KMS-11 (cell line): ENCODE measurements around the gene TMEM247.

ENCODE experiments used
- H2AFZ ChIP-seq: fragments of 200-600 bp; sonication (generic); 2 replicates; pipeline ENCODE4 v1.6.1; 2016; ENCODE audit warnings: antibody characterized with exemption, mixed run types, low read depth
- H3K27ac ChIP-seq: fragments of 200-600 bp; sonication (generic); 2 replicates; pipeline ENCODE4 v1.6.1; 2016; ENCODE audit warnings: mild to moderate bottlenecking, mixed run types
- H3K27me3 ChIP-seq: fragments of 200-600 bp; sonication (generic); 2 replicates; pipeline ENCODE4 v1.6.1; 2017; ENCODE audit warnings: mild to moderate bottlenecking, low read depth, mixed run types, moderate library complexity; ENCODE audit not compliant: insufficient read depth
- H3K36me3 ChIP-seq: fragments of 200-600 bp; sonication (generic); 2 replicates; pipeline ENCODE4 v1.6.1; 2017; ENCODE audit warnings: mild to moderate bottlenecking, mixed run types; ENCODE audit not compliant: insufficient read depth
- H3K4me1 ChIP-seq: fragments of 200-600 bp; sonication (generic); 2 replicates; pipeline ENCODE4 v1.6.1; 2016; ENCODE audit warnings: mild to moderate bottlenecking, low read depth, mixed run types; ENCODE audit not compliant: poor library complexity, severe bottlenecking
- H3K4me2 ChIP-seq: fragments of 200-600 bp; sonication (generic); 2 replicates; pipeline ENCODE4 v1.7.0; 2016; ENCODE audit warnings: mild to moderate bottlenecking, mixed run types
- H3K4me3 ChIP-seq: fragments of 200-600 bp; sonication (generic); IDR thresholded peaks from 2 replicates; pipeline ENCODE4 v1.6.1; 2017; ENCODE audit warnings: low read depth, low read length, mixed read lengths; ENCODE audit not compliant: insufficient read depth
- H3K79me2 ChIP-seq: fragments of 200-600 bp; sonication (generic); 2 replicates; pipeline ENCODE4 v1.6.1; 2016; ENCODE audit warnings: low read depth, mixed run types; ENCODE audit not compliant: insufficient read depth
- H3K9ac ChIP-seq: fragments of 200-600 bp; sonication (generic); 2 replicates; pipeline ENCODE4 v1.6.1; 2016; ENCODE audit warnings: mild to moderate bottlenecking, mixed run types
- H4K20me1 ChIP-seq: fragments of 200-600 bp; sonication (generic); 2 replicates; pipeline ENCODE4 v1.6.1; 2016; ENCODE audit warnings: mild to moderate bottlenecking, mixed run types; ENCODE audit not compliant: insufficient read depth
- CTCF ChIP-seq: fragments of 200-600 bp; sonication (generic); conservative IDR thresholded peaks from 2 replicates; pipeline ENCODE4 v1.6.1; 2017; ENCODE audit warnings: low read depth, mild to moderate bottlenecking, antibody characterized with exemption, low read length, moderate library complexity, mixed read lengths

The TMEM247 gene

DNA sequence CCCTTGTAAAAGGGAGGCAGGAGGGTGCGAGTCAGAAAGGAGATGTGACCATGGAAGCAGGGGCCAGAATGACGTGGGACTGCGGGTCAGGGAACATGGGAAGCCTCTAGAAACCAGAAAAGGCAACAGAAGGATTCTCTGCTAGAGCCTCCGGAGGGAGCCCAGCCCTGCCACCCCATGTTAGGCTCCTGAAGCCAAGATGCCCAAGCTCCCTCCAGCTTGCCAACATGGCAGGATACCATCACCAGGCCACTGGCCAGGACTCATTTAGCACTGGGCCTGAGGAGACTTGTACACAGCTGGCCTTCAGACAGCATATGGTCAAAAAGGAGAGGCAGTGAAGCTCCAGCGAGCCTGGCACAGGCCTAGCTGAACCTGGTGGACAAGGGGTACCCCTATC lies 5.6 kb downstream of the TMEM247 start:
- H3K27ac ChIP-seq = no peak overlapping the region
- no peak for TF ChIP-seq CTCF
- H2AFZ ChIP-seq = no peak overlapping the region
- no peaks in the 10 kb centered on the region for H4K20me1 ChIP-seq
- H3K4me1 ChIP-seq = no peaks in the 10 kb centered on the region
- no peak overlapping the region for H3K4me3 ChIP-seq
- no peak overlapping the region for H3K4me2 ChIP-seq
- no peaks in the 10 kb centered on the region for H3K36me3 ChIP-seq
- no peaks in the 10 kb centered on the region for H3K27me3 ChIP-seq
- H3K9ac ChIP-seq = no peak overlapping the region
- H3K79me2 ChIP-seq = no peaks in the 10 kb centered on the region

- Histone ChIP-seq H3K79me2 (no peaks in the 10 kb centered on the region), H2AFZ (no peak overlapping the region), H3K36me3 (no peaks in the 10 kb centered on the region)
These were observed 7.1 kb downstream of the TMEM247 start for GRCh38 chr2:46486436-46486835.

DNA sequence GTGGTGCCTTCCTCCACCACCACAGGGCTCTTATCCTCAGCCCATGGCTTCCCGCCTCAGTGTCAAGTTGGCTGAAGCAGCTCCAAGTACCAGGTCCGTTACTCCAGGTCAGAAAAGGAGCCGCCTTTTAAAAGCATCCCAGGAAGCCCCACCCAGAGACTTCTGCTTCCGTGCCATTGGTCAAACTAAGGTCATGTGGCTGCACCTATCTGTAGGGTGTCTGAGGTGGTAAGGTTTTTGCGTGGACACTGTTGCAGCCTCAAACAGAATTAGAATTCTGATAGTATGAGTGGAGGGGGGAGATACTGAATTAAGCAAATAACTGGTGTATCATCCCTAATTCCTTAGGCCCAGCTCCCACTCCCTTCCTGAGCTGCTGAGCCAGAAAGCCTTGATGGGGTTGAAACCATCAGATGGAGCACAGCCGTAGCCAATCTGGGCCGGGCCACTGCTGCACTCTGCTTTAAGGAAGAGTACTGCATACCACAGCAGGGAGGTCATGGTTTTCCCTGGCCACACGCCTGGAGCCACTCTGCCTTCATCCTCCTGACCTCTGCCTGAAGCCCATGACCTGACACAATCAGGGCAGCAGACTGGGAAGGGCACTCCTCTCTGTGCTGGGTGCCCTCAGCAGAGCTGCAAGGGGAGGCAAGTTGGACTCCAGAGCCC lies 8.4 kb downstream of the TMEM247 start:
- Histone ChIP-seq H3K36me3 (no peaks in the 10 kb centered on the region), H4K20me1 (no peaks in the 10 kb centered on the region), H2AFZ (no peak overlapping the region)

More at GRCh38 chr2:46486436-46486835, 7.1 kb downstream of the TMEM247 start:
- no peaks in the 10 kb centered on the region for H3K27me3 ChIP-seq
- no peak overlapping the region for H3K9ac ChIP-seq
- H3K27ac ChIP-seq = no peak overlapping the region
- H3K4me3 ChIP-seq = no peak overlapping the region
- no peaks in the 10 kb centered on the region for H4K20me1 ChIP-seq
- H3K4me1 ChIP-seq = no peaks in the 10 kb centered on the region
- H3K4me2 ChIP-seq = no peak overlapping the region
- TF ChIP-seq CTCF = no peak

GRCh38 chr2:46488389-46488788 lies 9.0 kb downstream of the TMEM247 start:
- no peak for TF ChIP-seq CTCF
- no peaks in the 10 kb centered on the region for H3K36me3 ChIP-seq
- no peaks in the 10 kb centered on the region for H3K27me3 ChIP-seq
- no peak overlapping the region for H3K4me3 ChIP-seq
- H3K27ac ChIP-seq = no peak overlapping the region
- no peak overlapping the region for H3K4me2 ChIP-seq
- no peaks in the 10 kb centered on the region for H3K79me2 ChIP-seq
- H3K9ac ChIP-seq = no peak overlapping the region
- H2AFZ ChIP-seq = no peak overlapping the region
- H4K20me1 ChIP-seq = no peaks in the 10 kb centered on the region
- no peaks in the 10 kb centered on the region for H3K4me1 ChIP-seq

More for the DNA sequence above, 8.4 kb downstream of the TMEM247 start:
- Histone ChIP-seq H3K27me3 (no peaks in the 10 kb centered on the region), H3K4me1 (no peaks in the 10 kb centered on the region), H3K4me3 (no peak overlapping the region), H3K4me2 (no peak overlapping the region), H3K27ac (no peak overlapping the region), H3K79me2 (no peaks in the 10 kb centered on the region), H3K9ac (no peak overlapping the region)
- no peak for TF ChIP-seq CTCF
